ENCODE measurements around the gene SIRT2. TPM values are rescaled to one million over a fixed set of nuclear protein-coding genes. Genes with fewer than 3 reads are reported as not detected.

SIRT2 gene
- total and polyA plus RNA-seq, 2 of the 8 experiments (the other 6 are each of a cell fraction or from before 2014, with no cell fraction given) = 6.5 to 10.0 TPM

DNA sequence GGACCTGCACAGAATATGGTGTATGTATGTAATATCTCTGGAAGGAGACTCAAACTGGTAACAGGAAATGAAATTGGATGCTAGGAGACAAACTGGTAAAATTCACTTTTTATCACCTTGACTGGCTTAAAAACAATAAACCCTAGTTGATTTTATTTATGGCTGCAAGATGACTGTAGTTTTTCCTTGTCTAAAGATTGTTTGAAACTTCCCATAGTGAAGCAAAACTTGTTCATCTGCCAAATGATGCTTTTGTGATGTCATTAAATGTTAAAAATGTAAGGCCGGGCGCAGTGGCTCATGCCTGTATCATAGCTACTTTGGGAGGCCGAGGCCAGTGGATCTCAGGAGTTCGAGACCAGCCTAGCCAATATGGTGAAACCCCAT lies 65.3 kb downstream of the SIRT2 start:
- Histone ChIP-seq H4K91ac (replicated peaks; ENCODE audit: insufficient read length, low read length) (no peak overlapping the region), H2AK5ac (ENCODE audit: low read depth, low read length) (no peak overlapping the region), H3K4me1 (replicated peaks in 1 of 4; ENCODE audit: control insufficient read depth in 3 of 4, insufficient read depth in 4 of 4, low read length in 3 of 4) (peaks cover 0 to 6% (median 1%) of the 10 kb centered on the region in 4 experiments; a peak in 1 of 7 replicates), H3K27ac (ENCODE audit: low read depth, low read length) (no peak overlapping the region), H3K79me1 (ENCODE audit: low read depth, low read length) (0 out of 2 replicates have a peak, but pooled peaks cover 2% of the 10 kb centered on the region), H2BK5ac (ENCODE audit: low read depth, low read length) (no peak overlapping the region), H2BK20ac (ENCODE audit: low read length) (no peak overlapping the region), H3K14ac (ENCODE audit: insufficient read length) (no peak overlapping the region), H3K36me3 (ENCODE audit: control insufficient read depth in 2 of 4, insufficient read depth in 4 of 4, low read length in 3 of 4) (peaks cover 30 to 51% (median 36%) of the 10 kb centered on the region in 4 experiments), H3K9ac (replicated peaks in 1 of 4; ENCODE audit: extremely low read depth in 1 of 4, low read depth in 3 of 4, low read length in 3 of 4) (no peak overlapping the region), H2BK120ac (replicated peaks; ENCODE audit: low read depth, low read length) (no peak overlapping the region), H2AFZ (ENCODE audit: low read length) (no peak overlapping the region), H2BK12ac (ENCODE audit: low read depth, low read length) (no peak overlapping the region), H3K4ac (replicated peaks; ENCODE audit: insufficient read length, low read depth, low read length) (no peak overlapping the region), H3K9me3 (ENCODE audit: insufficient read depth in 2 of 2, low read depth in 1 of 2, low read length in 1 of 2) (no peaks in the 10 kb centered on the region), H3K56ac (replicated peaks; ENCODE audit: insufficient read length, low read depth, low read length) (no peak overlapping the region), H4K8ac (ENCODE audit: extremely low read depth, insufficient read depth, low read length) (no peak overlapping the region), H2BK15ac (ENCODE audit: low read length) (no peak overlapping the region), H4K20me1 (replicated peaks in 1 of 2; ENCODE audit: control insufficient read depth in 1 of 2, insufficient read depth in 2 of 2, low read length in 2 of 2) (peaks cover 4 to 13% of the 10 kb centered on the region in 2 experiments), H3K18ac (ENCODE audit: extremely low read depth, low read length) (no peak overlapping the region), H3K79me2 (ENCODE audit: control insufficient read depth in 1 of 2, insufficient read depth in 2 of 2, low read length in 2 of 2) (no peaks in the 10 kb centered on the region), H3K23ac (ENCODE audit: insufficient read length) (no peak overlapping the region), H3K4me3 (ENCODE audit: extremely low read depth in 1 of 4, insufficient read depth in 2 of 4, low read depth in 3 of 4, low read length in 4 of 4) (no peak overlapping the region), H3K4me2 (ENCODE audit: insufficient read depth in 1 of 2, low read depth in 2 of 2, low read length in 2 of 2) (no peak overlapping the region), H3K27me3 (replicated peaks in 1 of 4; ENCODE audit: control insufficient read depth in 3 of 4, extremely low read depth in 1 of 4, insufficient read depth in 3 of 4, low read length in 3 of 4) (no peaks in the 10 kb centered on the region), H4K5ac (ENCODE audit: insufficient read length, low read depth, low read length) (no peak overlapping the region), H3K23me2 (ENCODE audit: low read depth, low read length) (peaks cover 8% of the 10 kb centered on the region)
- ChIA-PET CTCF (ENCODE audit: partially characterized antibody) (interaction anchor here (0.8 to 1.4 kb wide), 4 partner anchors 14 to 54 kb away, joined by 3 to 8 read pairs (median 4); no protein-coding TSS in a partner anchor), POLR2A (ENCODE audit: partially characterized antibody) (interaction anchor here (0.7 to 14.2 kb wide), 13 partner anchors 9 to 121 kb away, joined by 3 to 376 read pairs (median 4); partner anchors contain the start of gene HNRNPL)
- WGBS, 2 experiments (ENCODE audit: extremely low coverage in 1 of 2, insufficient coverage in 1 of 2, insufficient read length in 1 of 2, insufficient replicate concordance in 2 of 2, low coverage in 1 of 2, low lambda C conversion rate in 2 of 2, missing lambda C conversion rate in 1 of 2) = 92% methylated on average over 4 of the region's 4 CpGs; no CpG with 5 or more reads in 1 of the 2 experiments
- FAIRE-seq = no peak
- no peak for DNase-seq (ENCODE audit: low read depth in 1 of 2, low spot score in 2 of 2)
- no peak for TF ChIP-seq YY1 (IDR thresholded peaks at IDR 0.05; ENCODE audit: low read depth, low read length)
- TF ChIP-seq, protein P1, sequence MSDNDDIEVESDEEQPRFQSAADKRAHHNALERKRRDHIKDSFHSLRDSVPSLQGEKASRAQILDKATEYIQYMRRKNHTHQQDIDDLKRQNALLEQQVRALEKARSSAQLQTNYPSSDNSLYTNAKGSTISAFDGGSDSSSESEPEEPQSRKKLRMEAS (IDR thresholded peaks at IDR 0.05) = no peak
- no peak for TF ChIP-seq RAD21 (IDR thresholded peaks at IDR 0.05 in 1 of 2, conservative IDR thresholded peaks at IDR 0.05 in 1 of 2; ENCODE audit: low read depth in 2 of 2, low read length in 2 of 2)
- no peak for TF ChIP-seq ZNF274 (IDR thresholded peaks at IDR 0.05; ENCODE audit: borderline replicate concordance, extremely low read depth, low read length)
- TF ChIP-seq EGR1 (IDR thresholded peaks at IDR 0.05; ENCODE audit: borderline replicate concordance, low read depth, low read length) = no peak
- TF ChIP-seq GABPA (IDR thresholded peaks at IDR 0.05; ENCODE audit: borderline replicate concordance, insufficient read depth, low read length) = no peak
- no peak for TF ChIP-seq BCL11A (IDR thresholded peaks at IDR 0.05; ENCODE audit: low read depth in 2 of 2, low read length in 2 of 2)
- no peak for TF ChIP-seq SUZ12 (IDR thresholded peaks at IDR 0.05; ENCODE audit: low read length)
- TF ChIP-seq CTBP2 (IDR thresholded peaks at IDR 0.05; ENCODE audit: borderline replicate concordance, insufficient read depth, insufficient read length, low read length) = no peak
- TF ChIP-seq POLR2A (IDR thresholded peaks at IDR 0.05; ENCODE audit: control extremely low read depth in 1 of 2, low read depth in 2 of 2, low read length in 2 of 2) = no peak
- no peak for TF ChIP-seq SP4 (IDR thresholded peaks at IDR 0.05; ENCODE audit: low read length)
- no peak for TF ChIP-seq RNF2 (IDR thresholded peaks at IDR 0.05; ENCODE audit: borderline replicate concordance, low read depth, low read length, missing control alignments, poor library complexity, severe bottlenecking)
- TF ChIP-seq CBX8 (IDR thresholded peaks at IDR 0.05; ENCODE audit: borderline replicate concordance, low read depth, low read length) = no peak
- no peak for TF ChIP-seq ASH2L (IDR thresholded peaks at IDR 0.05; ENCODE audit: low read length)

Measured in H1 (cell line).